Stomach (tissue), 9 donors: Measurements from ENCODE around the gene CLSTN2. TPM values are rescaled to one million over a fixed set of nuclear protein-coding genes. Genes with fewer than 3 reads are reported as not detected.

Experiments used
- DNase-seq, 2 donors: peaks; one replicate each; pipeline versions ENCODE4 v3.0.0 to v3.0.0-alpha.2; 2013 to 2019
- H3K27ac ChIP-seq, 5 donors: fragments of 200-600 bp in 4 of 5; sonication (generic) in 4 of 5; one replicate each; pipeline ENCODE4 v1.5.1; 2013 to 2019; ENCODE audit warnings: mild to moderate bottlenecking in 1 of 5, moderate library complexity in 1 of 5
- H3K27me3 ChIP-seq, 3 donors: fragments of 200-600 bp; sonication (generic); one replicate each; pipeline ENCODE4 v1.5.1; 2017 to 2019; ENCODE audit warnings: mixed run types in 1 of 3
- H3K36me3 ChIP-seq, 4 donors: fragments of 200-600 bp; sonication (generic); 1 replicate in 3 of 4; 2 replicates in 1 of 4; pipeline ENCODE4 v1.5.1; 2016 to 2019
- H3K4me1 ChIP-seq, 4 donors: fragments of 200-600 bp; sonication (generic); one replicate each; pipeline ENCODE4 v1.5.1; 2016 to 2019
- H3K4me3 ChIP-seq, 4 donors: fragments of 200-600 bp; sonication (generic) in 3 of 4; one replicate each; pipeline ENCODE4 v1.5.1; 2016 to 2019; ENCODE audit warnings: mild to moderate bottlenecking in 1 of 4
- H3K9me3 ChIP-seq, 4 donors: fragments of 200-600 bp; sonication (generic); one replicate each; pipeline ENCODE4 v1.5.1; 2016 to 2019
- CTCF ChIP-seq, 7 experiments: fragments of 450-650 bp in 4 of 7; fragments of 200-600 bp in 3 of 7; sonication (generic) in 3 of 7; IDR thresholded peaks; one replicate each; pipeline ENCODE4 v1.5.1; 2016 to 2019; ENCODE audit warnings: antibody characterized with exemption in 7 of 7, control low read depth in 2 of 7, mild to moderate bottlenecking in 1 of 7
- EP300 ChIP-seq: sonication (generic); formaldehyde crosslinking; IDR thresholded peaks from one replicate; pipeline ENCODE4 v1.6.1; 2017; ENCODE audit warnings: antibody characterized with exemption
- POLR2A ChIP-seq, 4 donors: fragments of 450-650 bp; IDR thresholded peaks; one replicate each; pipeline ENCODE4 v1.6.1; 2016; ENCODE audit warnings: antibody characterized with exemption in 4 of 4, control low read depth in 2 of 4, mild to moderate bottlenecking in 1 of 4, moderate library complexity in 1 of 4
- POLR2AphosphoS5 ChIP-seq, 3 donors: sonication (generic); formaldehyde crosslinking; IDR thresholded peaks; one replicate each; pipeline ENCODE4 v1.6.1; 2016; ENCODE audit warnings: antibody characterized with exemption in 3 of 3
- WGBS, 5 donors: extraction: QIAGEN DNeasy Blood & Tissue Kit in 3 of 5; methylation state at CpG; one replicate each; pipeline versions ENCODE4 v1.1.5 to v1.1.7; 2013 to 2018; 5-methylcytosine and 5-hydroxymethylcytosine counted together
- intact Hi-C: fragments of 100-400 bp; cut with DNase I; formaldehyde crosslinking; loops from one replicate; pipeline ENCODE4 v1.15.1; 2023; ENCODE audit warnings: low total_unique reads
- polyA plus RNA-seq, 3 donors: library from polyadenylated mRNA; stranded (reverse); fragments of 200-250 nt; gene quantifications; one replicate each; pipeline ENCODE4 v1.2.3, GENCODE V29; 2013
- total RNA-seq, 5 donors: library from RNA; depleted of rRNA; stranded (reverse); fragments of >200 nt; gene quantifications; one replicate each; pipeline versions ENCODE4 v1.1.0 to v1.2.3, GENCODE V29; 2014 to 2016
- donor health status: healthy with polysubstance abuse.
- donor health status: Bipolar disorder and iron deficiency.
- donor health status: healthy.

The CLSTN2 gene
- total and polyA plus RNA-seq, 8 donors = 0.10 to 5.4 (median 1.7) TPM

- Histone ChIP-seq H3K4me3 (no peak overlapping the region), H3K36me3 (no peaks in the 10 kb centered on the region), H3K27ac (no peak overlapping the region), H3K4me1 (no peaks in the 10 kb centered on the region), H3K9me3 (no peaks in the 10 kb centered on the region), H3K27me3 (no peaks in the 10 kb centered on the region)
- TF ChIP-seq POLR2AphosphoS5 (IDR thresholded peaks at IDR 0.05) = no peak
- no peak for TF ChIP-seq CTCF (IDR thresholded peaks at IDR 0.05)
- no peak for TF ChIP-seq EP300
- TF ChIP-seq POLR2A (IDR thresholded peaks at IDR 0.05) = no peak
- 83 to 97% (median 96%) methylated on average over 5 of the region's 5 CpGs for WGBS, 5 donors
- DNase-seq = no peak
- intact Hi-C loops = no loop called here
These were observed 617.9 kb downstream of the CLSTN2 start for GRCh38 chr3:140552898-140553297.

GRCh38 chr3:140553591-140553990 is 618.6 kb downstream of the CLSTN2 start:
- 72 to 85% (median 80%) methylated on average over 4 of the region's 4 CpGs for WGBS, 5 donors

GRCh38 chr3:140555666-140556065 is 620.7 kb downstream of the CLSTN2 start:
- Histone ChIP-seq H3K36me3 (no peaks in the 10 kb centered on the region), H3K4me3 (no peak overlapping the region), H3K27me3 (no peaks in the 10 kb centered on the region), H3K27ac (no peak overlapping the region), H3K4me1 (no peaks in the 10 kb centered on the region), H3K9me3 (no peaks in the 10 kb centered on the region)
- 61 to 81% (median 79%) methylated on average over 3 of the region's 3 CpGs for WGBS, 5 donors
- intact Hi-C loops = no loop called here
- DNase-seq = no peak
- TF ChIP-seq POLR2AphosphoS5 (IDR thresholded peaks at IDR 0.05) = no peak

More at GRCh38 chr3:140553591-140553990, 618.6 kb downstream of the CLSTN2 start:
- Histone ChIP-seq H3K4me1 (no peaks in the 10 kb centered on the region), H3K27ac (no peak overlapping the region), H3K27me3 (no peaks in the 10 kb centered on the region), H3K9me3 (no peaks in the 10 kb centered on the region), H3K36me3 (no peaks in the 10 kb centered on the region), H3K4me3 (no peak overlapping the region)
- no peak for TF ChIP-seq POLR2AphosphoS5 (IDR thresholded peaks at IDR 0.05)
- TF ChIP-seq EP300 = no peak
- no peak for TF ChIP-seq POLR2A (IDR thresholded peaks at IDR 0.05)
- no peak for TF ChIP-seq CTCF (IDR thresholded peaks at IDR 0.05)
- DNase-seq = no peak
- intact Hi-C loops = no loop called here

- H3K4me1 ChIP-seq = no peaks in the 10 kb centered on the region
- H3K27me3 ChIP-seq = no peaks in the 10 kb centered on the region
- H3K36me3 ChIP-seq = no peaks in the 10 kb centered on the region
- no peak overlapping the region for H3K27ac ChIP-seq
- no peak overlapping the region for H3K4me3 ChIP-seq
- H3K9me3 ChIP-seq = no peaks in the 10 kb centered on the region
- DNase-seq = no peak
- WGBS, 5 donors = 74 to 80% (median 78%) methylated on average over 4 of the region's 4 CpGs
- no peak for TF ChIP-seq EP300
- intact Hi-C loops = no loop called here
These were observed 622.5 kb downstream of the CLSTN2 start for GRCh38 chr3:140557476-140557875.

GRCh38 chr3:140559546-140559945 is 624.6 kb downstream of the CLSTN2 start:
- DNase-seq = no peak
- WGBS, 5 donors = 69 to 80% (median 78%) methylated on average over 4 of the region's 4 CpGs
- intact Hi-C loops = no loop called here
- Histone ChIP-seq H3K36me3 (no peaks in the 10 kb centered on the region), H3K27me3 (no peaks in the 10 kb centered on the region), H3K27ac (no peak overlapping the region), H3K4me3 (no peak overlapping the region), H3K4me1 (no peaks in the 10 kb centered on the region), H3K9me3 (no peaks in the 10 kb centered on the region)
- TF ChIP-seq POLR2A (IDR thresholded peaks at IDR 0.05) (no peak), EP300 (no peak), CTCF (IDR thresholded peaks at IDR 0.05) (no peak), POLR2AphosphoS5 (IDR thresholded peaks at IDR 0.05) (no peak)
